NCI-H128 (cell line): ENCODE results near the gene SERPINA3.

Experiments used
- DNase-seq: peaks from one replicate; lab custom pipeline; 2025; ENCODE audit not compliant: unreplicated experiment; lab: John Stamatoyannopoulos, UW

SERPINA3 gene

DNA sequence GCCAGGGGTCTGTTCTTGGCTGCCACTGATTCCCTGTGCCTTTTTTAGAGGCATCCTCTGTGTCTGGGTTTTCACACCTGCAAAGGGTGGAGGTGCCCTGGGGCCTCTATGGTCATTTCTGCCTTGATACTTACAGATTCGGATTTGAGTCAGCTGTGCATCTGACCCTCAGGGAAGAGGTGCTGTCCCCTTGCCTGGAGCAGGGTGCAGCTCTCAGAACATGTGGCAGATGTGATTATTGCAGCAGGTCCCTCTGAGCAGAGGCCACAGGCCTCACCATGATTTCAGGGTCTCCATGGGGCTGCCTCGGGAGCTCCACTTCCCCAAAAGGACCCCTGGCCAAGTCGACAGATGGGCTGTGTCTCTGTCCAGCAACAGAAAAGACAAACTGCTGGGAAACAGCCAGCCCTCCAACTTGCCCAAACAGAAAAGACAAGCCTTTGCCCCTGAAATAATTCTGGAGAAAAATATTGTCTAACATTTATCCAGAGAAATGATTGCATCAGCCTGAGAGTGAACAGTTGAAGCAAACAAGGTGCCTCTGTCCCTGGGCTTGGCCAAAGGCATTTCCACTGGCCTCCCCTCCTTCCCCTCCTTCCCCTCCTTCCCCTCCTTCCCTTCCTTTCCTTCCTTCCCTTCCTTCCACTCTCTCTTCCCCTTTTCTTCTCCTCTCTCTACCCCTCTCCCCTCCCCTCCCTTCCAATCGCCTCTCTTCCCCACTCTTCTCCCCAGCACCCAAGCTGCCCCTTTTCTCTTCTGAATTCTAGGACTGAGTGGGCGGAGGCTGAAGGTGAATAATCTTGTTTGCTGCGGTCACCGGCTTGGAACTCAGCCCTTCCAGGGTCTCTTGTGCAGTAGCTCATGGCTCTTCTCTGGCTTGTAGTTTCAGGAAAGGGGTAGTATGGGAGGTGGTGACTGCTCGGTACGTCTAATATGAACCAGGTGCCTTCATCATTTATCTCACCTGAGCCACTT, 676 bp downstream of the SERPINA3 start:
- no peak for DNase-seq

DNA sequence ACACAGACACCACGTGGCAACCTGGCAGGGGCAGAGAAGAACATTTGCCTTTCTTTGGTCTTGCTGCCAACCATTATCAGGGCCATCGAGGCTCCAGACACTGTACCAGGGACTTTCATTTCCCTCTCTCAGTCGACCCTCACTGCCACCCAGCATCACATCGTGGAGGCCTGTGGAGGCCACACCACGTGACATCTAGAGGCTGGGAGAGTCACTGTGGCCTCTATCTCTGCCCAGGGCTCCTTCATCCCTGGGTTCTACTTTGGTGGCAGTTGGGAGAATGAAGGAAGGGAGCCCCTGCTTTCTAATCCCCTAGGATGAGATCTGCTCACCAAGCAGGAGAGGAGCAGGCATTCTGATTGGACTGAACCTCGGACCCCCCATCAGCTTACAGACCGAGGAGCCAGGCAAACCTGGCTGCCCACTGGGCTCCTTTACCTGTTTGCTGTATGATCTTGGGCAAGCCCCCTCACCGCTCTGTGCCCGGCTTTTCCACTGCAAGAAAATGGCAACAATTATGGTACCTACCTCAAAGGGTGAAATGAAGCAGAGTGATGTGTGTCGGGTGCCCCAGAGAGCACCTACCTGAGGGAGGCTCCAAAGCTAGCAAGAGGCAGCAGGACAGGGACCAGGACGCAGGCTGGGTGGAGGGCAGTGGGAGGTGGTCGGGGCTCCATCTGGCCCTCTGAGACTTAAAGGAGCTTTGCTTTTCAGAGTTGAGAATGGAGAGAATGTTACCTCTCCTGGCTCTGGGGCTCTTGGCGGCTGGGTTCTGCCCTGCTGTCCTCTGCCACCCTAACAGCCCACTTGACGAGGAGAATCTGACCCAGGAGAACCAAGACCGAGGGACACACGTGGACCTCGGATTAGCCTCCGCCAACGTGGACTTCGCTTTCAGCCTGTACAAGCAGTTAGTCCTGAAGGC, 1.8 kb downstream of the SERPINA3 start:
- DNase-seq = no peak

GRCh38 chr14:94614802-94615201, 2.6 kb downstream of the SERPINA3 start:
- DNase-seq = no peak

- DNase-seq = no peak
Measured at GRCh38 chr14:94615254-94615653, 3.1 kb downstream of the SERPINA3 start.

DNA sequence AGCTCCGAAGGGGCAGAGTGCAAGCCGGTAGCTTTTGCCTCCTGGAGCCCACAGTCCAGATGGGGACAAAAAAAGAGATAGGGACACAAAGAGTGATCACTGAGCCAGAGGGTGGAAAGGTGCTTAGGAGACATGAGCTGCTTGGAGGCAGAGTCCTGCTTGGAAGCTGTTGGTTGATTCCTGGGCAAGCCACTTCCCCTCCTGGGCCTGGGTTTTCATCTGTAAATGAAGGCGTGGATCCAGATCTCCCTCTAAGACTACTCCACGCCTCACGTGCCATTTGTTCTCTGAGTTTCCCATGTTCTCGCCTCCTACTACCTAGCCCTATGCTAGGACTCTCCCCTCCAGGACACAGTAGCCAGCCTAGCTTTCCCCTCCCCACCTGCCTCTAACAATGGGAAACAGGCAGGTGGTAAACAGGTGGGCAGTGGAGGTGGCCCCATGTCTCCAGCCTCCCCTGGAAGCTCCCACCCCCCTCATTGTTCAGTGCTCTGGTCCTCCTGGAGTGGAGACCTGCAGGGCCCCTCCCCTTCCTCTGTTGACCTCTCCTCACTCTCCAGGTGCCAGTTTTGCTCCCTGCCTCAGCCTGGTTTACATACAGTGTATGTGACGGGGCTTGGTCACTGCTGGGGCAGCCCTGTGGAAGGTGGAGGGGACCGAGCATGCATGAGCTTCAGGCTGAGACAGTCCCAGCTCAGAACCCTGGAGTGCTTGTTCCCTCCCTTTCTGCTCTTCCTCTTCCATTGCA, 3.8 kb downstream of the SERPINA3 start:
- no peak for DNase-seq

GRCh38 chr14:94617366-94617941, 5.3 kb downstream of the SERPINA3 start:
- no peak for DNase-seq

GRCh38 chr14:94617988-94618822, 6.0 kb downstream of the SERPINA3 start:
- DNase-seq = no peak

- DNase-seq = no peak
Measured at GRCh38 chr14:94619297-94619696, 7.1 kb downstream of the SERPINA3 start.

DNA sequence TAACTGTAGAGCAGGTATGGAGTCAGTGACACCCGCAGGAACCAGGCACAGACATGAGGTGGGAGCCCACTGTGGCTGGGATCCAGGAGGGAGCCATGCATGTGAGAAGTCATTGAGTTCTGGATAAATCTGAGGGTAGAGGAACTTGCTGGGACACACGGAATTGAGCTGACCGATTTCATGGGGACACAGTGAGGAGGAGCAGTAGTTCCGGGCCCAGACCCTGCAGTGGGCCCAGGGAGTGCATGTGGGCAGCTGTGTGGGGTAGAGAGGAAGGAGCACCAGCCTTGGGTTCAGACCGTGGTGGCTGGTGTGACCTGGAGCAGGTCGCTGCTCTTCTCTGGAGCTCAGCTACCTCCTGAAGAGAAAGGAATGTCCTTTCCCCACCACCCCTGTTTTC, 8.4 kb downstream of the SERPINA3 start:
- no peak for DNase-seq

DNA sequence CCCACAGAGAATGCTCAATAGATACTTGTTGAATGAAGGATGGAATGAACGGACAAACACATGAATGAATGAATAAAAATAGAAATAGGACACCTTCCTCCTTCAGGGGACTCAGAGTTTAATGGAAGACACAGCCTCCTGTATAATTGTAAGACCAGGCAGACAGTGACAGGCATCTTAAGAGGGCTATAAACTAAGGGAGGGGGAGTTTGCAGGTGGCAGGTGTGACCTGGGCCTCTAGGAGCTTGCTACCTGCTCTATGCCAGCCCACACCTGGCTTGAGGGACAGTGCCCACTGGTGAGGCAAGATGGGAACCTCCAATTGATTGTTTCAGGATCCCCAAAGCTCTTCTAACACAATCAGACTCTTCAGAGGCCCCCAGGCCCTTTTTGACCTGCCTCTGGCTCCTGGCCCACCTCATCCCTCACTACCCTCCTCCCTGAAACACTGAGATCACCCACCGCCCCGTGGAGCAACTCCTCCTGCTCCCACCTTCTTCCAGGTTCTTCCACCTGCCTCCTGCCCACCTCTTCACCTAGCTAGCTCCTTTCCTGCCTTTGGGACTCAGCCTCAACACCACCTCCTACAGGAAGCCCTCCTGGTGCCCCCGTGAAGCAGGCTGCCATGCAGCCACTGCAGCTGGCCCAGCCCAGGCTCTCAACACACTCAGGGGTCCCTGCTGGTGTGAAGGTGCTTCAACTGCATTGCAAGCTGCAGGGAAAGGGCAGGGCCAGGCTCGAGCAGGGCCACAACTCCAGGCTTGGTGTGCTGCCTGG, 9.4 kb downstream of the SERPINA3 start:
- no peak for DNase-seq

GRCh38 chr14:94622653-94623421, 10.6 kb downstream of the SERPINA3 start:
- DNase-seq = no peak

GRCh38 chr14:94623422-94623809, 11.2 kb downstream of the SERPINA3 start:
- no peak for DNase-seq

GRCh38 chr14:94623856-94624499, 11.8 kb downstream of the SERPINA3 start:
- DNase-seq = no peak

GRCh38 chr14:94624537-94625352, 12.6 kb downstream of the SERPINA3 start:
- DNase-seq = no peak

- no peak for DNase-seq
Measured at GRCh38 chr14:94625353-94625635, 13.1 kb downstream of the SERPINA3 start.

GRCh38 chr14:94628578-94628977, 16.4 kb downstream of the SERPINA3 start:
- DNase-seq = no peak

GRCh38 chr14:94630396-94630795, 18.2 kb downstream of the SERPINA3 start:
- DNase-seq = no peak
